Fibroblast of mammary gland (primary cell): ENCODE data around the gene MRPL46.
"Not testable (repeated sequence)": the region's sequence is repeated elsewhere in the genome, so short reads cannot be mapped to it uniquely, and the experiment has no call there.

Source experiments
- DNase-seq: peaks from one replicate; pipeline ENCODE4 v3.0.0-alpha.2; 2010; ENCODE audit warnings: low read depth
- H3K4me3 ChIP-seq: 2 replicates; pipeline ENCODE4 v1.5.1; 2011; ENCODE audit warnings: low read depth, mild to moderate bottlenecking, low read length, moderate library complexity; ENCODE audit not compliant: control insufficient read depth
- TF ChIP-seq, protein P1 (sequence below): conservative IDR thresholded peaks from 2 replicates; pipeline ENCODE4 v1.5.1; 2011; ENCODE audit warnings: low read depth, low read length, inconsistent platforms; ENCODE audit not compliant: control insufficient read depth, insufficient read depth

MRPL46 gene

DNA sequence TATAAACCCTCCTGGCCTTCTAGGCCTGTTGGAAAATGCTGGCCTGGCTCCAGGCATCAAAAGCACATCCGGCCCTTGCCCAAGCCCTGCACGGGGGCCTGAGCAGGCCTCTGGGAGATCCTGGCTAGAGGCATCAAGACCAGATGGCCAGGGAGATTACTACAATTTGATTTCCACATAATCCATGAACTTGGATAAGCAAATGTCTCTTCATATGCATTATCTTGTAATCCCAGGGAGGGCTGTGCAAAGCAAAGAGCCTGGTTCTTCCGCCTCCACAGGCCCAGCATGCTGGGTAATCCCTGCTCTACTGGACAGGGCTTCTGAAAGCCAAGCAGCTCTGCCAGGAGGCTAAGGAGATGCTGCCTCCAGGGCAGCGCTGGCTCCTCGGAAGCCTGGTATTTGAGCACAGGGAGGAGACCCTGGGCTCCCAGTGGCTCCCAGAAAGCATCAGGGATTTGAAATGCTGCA, 18.2 kb downstream of the MRPL46 start:
- DNase-seq, result no peak
- TF ChIP-seq, protein P1, sequence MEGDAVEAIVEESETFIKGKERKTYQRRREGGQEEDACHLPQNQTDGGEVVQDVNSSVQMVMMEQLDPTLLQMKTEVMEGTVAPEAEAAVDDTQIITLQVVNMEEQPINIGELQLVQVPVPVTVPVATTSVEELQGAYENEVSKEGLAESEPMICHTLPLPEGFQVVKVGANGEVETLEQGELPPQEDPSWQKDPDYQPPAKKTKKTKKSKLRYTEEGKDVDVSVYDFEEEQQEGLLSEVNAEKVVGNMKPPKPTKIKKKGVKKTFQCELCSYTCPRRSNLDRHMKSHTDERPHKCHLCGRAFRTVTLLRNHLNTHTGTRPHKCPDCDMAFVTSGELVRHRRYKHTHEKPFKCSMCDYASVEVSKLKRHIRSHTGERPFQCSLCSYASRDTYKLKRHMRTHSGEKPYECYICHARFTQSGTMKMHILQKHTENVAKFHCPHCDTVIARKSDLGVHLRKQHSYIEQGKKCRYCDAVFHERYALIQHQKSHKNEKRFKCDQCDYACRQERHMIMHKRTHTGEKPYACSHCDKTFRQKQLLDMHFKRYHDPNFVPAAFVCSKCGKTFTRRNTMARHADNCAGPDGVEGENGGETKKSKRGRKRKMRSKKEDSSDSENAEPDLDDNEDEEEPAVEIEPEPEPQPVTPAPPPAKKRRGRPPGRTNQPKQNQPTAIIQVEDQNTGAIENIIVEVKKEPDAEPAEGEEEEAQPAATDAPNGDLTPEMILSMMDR, result no peak
- H3K4me3 ChIP-seq, result no peak overlapping the region

DNA sequence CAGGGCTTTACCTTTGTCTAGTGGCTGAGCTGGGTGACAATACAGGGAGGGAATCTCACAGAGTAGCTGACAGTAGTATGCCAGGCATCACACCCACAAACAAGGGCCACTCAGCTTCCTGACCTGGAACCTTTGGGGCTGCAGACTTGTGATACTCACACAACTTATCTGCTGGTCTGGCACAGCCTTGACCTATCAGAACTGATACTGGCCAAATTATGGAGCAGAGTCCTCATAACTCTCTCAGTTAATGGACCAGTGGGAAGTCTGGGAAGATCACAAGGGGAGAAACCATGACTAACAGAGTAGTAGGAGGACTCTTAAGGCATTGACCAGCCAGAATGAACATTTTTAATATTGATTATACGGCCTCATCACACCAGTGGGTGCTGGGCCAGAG, 19.4 kb downstream of the MRPL46 start:
- TF ChIP-seq, protein P1, result no peak
- no peak overlapping the region for H3K4me3 ChIP-seq
- no peak for DNase-seq

DNA sequence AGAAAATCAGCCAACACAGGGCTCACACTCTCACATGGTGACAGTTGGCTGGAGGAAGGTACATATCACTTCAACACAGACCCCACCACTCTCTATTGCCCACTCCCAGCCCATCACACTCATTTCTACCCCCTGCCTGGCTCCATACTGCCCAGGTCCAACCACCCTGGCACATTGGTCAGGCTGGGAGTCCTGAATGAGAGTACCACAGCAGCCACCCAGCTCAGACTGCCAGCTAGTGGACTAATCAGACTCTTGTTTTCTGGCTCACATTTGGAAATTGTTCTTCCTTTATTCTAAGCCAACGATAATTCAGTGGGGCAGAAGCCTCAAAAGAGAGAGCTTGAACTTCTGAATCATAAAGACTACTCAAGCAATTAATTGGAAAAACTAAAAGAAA, 20.0 kb downstream of the MRPL46 start:
- TF ChIP-seq, protein P1, result no peak
- H3K4me3 ChIP-seq, result no peak overlapping the region
- DNase-seq, result no peak

DNA sequence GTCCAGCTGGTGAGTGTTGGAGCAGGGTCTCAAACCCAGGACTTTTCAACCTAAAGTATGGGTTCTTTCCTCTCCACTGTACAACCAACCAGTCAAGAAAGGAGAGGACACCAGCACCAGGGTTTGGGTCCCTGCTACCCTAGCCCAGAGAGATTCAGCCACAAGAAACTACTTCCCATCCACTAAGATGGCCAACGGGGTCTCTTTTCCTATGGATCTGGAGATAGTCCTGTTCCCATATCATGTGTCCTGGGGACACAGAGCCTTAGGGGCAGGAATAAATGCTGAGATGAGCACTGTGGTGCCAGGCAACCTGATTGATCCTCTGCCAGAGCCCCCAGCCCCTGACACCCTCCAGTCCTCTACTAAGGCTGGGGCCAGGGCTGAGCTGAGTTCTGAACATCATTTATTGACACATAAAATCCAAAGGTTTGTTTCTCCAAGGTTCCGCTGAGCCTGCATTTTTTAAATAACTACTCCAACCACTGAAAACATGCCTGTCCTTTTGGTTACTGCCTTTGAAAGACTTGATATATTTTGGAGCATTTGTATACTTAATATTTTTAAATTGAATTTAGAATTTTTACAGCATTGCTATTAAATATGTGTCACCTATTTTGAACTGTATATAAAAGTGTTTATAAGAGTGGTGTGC, 26.0 kb downstream of the MRPL46 start:
- H3K4me3 ChIP-seq, result no peak overlapping the region
- TF ChIP-seq, protein P1, result no peak
- no peak for DNase-seq

DNA sequence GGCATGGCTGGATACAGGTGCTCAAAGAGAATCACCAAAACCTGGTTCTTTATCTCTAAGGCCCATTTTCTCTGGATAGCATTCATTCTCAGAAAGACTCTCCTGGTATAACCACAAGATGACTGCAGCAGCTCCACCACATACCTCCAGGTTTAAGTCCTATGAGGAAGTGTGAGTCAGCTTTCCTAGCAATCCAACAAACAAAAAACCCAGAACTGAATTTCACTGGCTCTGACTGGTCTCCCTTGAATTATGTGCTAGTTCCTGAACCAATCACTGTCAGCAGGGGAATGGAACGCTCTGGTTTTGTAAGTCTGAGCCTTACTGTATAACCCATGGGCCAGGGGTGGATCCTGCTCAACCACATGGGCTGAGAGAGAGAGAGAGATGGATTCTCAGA, 27.2 kb downstream of the MRPL46 start:
- TF ChIP-seq, protein P1, result no peak
- H3K4me3 ChIP-seq, result no peak overlapping the region
- DNase-seq, result peak; percentile 61

DNA sequence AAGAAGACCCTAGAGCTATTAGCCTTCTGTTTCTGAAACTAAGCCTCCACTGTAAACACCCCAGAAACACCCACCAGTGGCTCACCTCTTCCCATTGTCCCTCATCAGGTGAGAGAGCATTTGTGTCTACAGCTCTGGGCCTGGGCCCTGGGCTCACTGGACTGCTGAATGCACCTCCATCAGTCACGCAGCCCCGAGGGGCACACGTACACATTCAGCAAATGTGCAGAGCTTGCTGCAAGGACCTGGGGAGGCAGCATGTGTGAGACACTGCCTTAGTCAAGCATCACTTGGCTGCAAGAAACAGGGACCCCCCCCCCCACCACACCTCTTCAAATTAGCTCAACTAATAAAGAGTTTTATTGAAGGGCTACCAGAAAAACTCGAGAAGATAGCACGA, 29.0 kb downstream of the MRPL46 start:
- DNase-seq, result no peak
- H3K4me3 ChIP-seq, result no peak overlapping the region
- TF ChIP-seq, protein P1, result no peak

DNA sequence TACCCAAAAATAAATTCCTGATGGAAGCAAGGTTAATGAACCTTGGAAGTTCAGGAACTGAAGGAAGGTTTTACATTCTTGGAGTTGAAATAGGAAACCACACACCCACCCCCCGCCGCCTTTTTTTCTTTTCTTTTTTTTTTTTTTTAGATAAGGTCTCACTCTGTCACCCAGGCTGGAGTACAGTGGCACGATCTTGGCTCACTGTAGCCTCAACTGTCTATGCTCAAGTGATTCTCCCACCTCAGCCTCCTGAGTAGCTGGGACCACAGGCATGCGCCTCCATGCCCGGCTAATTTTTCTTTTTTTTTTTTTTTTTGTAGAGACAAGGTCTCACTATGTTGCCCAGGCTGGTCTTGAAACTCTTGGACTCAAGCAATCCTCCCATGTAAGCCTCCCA, 33.1 kb downstream of the MRPL46 start:
- DNase-seq, H3K4me3 ChIP-seq: not testable (repeated sequence)
